H1 (cell line): ENCODE results near the gene GGT7. TPM values are rescaled to one million over a fixed set of nuclear protein-coding genes. Genes with fewer than 3 reads are reported as not detected.

Experiments used
- CTBP2 ChIP-seq: IDR thresholded peaks from 2 replicates; pipeline ENCODE4 v1.7.0; 2011; ENCODE audit warnings: borderline replicate concordance, mild to moderate bottlenecking, moderate library complexity, mixed read lengths, low read length; ENCODE audit not compliant: insufficient read depth, insufficient read length
- EGR1 ChIP-seq: IDR thresholded peaks from 2 replicates; pipeline ENCODE4 v1.6.1; 2011; ENCODE audit warnings: low read depth, low read length, borderline replicate concordance
- EP300 ChIP-seq, 2 experiments: IDR thresholded peaks; 1 replicate in 1 of 2; 2 replicates in 1 of 2; pipeline ENCODE4 v1.6.1; 2011 to 2012; ENCODE audit warnings: low read depth in 2 of 2, low read length in 2 of 2, mild to moderate bottlenecking in 2 of 2, borderline replicate concordance in 1 of 2, inconsistent platforms in 1 of 2, moderate library complexity in 1 of 2
- GABPA ChIP-seq: IDR thresholded peaks from 2 replicates; pipeline ENCODE4 v1.6.1; 2011; ENCODE audit warnings: mild to moderate bottlenecking, low read length, moderate library complexity, borderline replicate concordance; ENCODE audit not compliant: insufficient read depth
- HDAC2 ChIP-seq, 2 experiments: fragments of 300-600 bp in 1 of 2; sonication (generic) in 1 of 2; IDR thresholded peaks; 2 replicates each; pipeline ENCODE4 v1.6.1; 2011 to 2012; ENCODE audit warnings: low read depth in 2 of 2, low read length in 2 of 2, mild to moderate bottlenecking in 2 of 2, moderate library complexity in 2 of 2, borderline replicate concordance in 1 of 2, inconsistent platforms in 1 of 2
- KDM4A ChIP-seq: IDR thresholded peaks from one replicate; pipeline ENCODE4 v1.7.1; 2012; ENCODE audit warnings: low read depth, mild to moderate bottlenecking, moderate library complexity, low read length, inconsistent platforms; ENCODE audit not compliant: severe bottlenecking
- KDM5A ChIP-seq: fragments of 200-600 bp; IDR thresholded peaks from 2 replicates; pipeline ENCODE4 v1.7.1; 2012; ENCODE audit warnings: mild to moderate bottlenecking, low read length, inconsistent platforms, mixed read lengths
- polyA plus RNA-seq, 7 experiments: library from polyadenylated mRNA; depleted of rRNA in 3 of 7; stranded (reverse) in 5 of 7; unstranded in 2 of 7; fragments of >200 nt in 5 of 7; fragments of 200-250 nt in 2 of 7; gene quantifications; 1 replicate in 5 of 7; 2 replicates in 1 of 7; 4 replicates in 1 of 7; pipeline versions ENCODE4 v1.2.1 to v1.2.3, GENCODE V29; 2011 to 2013; ENCODE audit warnings: missing spikeins in 2 of 7, mixed read lengths in 2 of 7
- total RNA-seq: library from RNA; stranded (reverse); fragmentation: NEBNext Ultra II Directional; extraction: Animal tissue kit (Norgen Biotek cat#: 25700); gene quantifications from 2 replicates; pipeline ENCODE4 v1.2.1, GENCODE V29; 2021
- TF ChIP-seq, protein P1 (sequence below): fragments of 300-600 bp; sonication (generic); IDR thresholded peaks from 2 replicates; pipeline ENCODE4 v1.7.1; 2012; ENCODE audit warnings: low read length, moderate library complexity, mild to moderate bottlenecking, inconsistent platforms; ENCODE audit not compliant: insufficient replicate concordance
- TF ChIP-seq, protein P2 (sequence below): IDR thresholded peaks from 2 replicates; pipeline ENCODE4 v1.6.1; 2012; ENCODE audit warnings: inconsistent platforms

GGT7 gene
- total and polyA plus RNA-seq, 2 of the 8 experiments (the other 6 are each of a cell fraction or from before 2014, with no cell fraction given), result 20.2 to 25.5 TPM

GRCh38 chr20:34817801-34818200, 54.9 kb downstream of the GGT7 start (continued):
- no peak for TF ChIP-seq CTBP2
- TF ChIP-seq EP300 (IDR thresholded peaks at IDR 0.05; ENCODE audit: borderline replicate concordance in 1 of 2, low read depth in 2 of 2, low read length in 2 of 2), result no peak
- TF ChIP-seq EGR1, result no peak
- TF ChIP-seq KDM4A, result no peak
- TF ChIP-seq HDAC2 (IDR thresholded peaks at IDR 0.05; ENCODE audit: borderline replicate concordance in 1 of 2, low read depth in 2 of 2, low read length in 2 of 2), result no peak
- TF ChIP-seq, protein P1, sequence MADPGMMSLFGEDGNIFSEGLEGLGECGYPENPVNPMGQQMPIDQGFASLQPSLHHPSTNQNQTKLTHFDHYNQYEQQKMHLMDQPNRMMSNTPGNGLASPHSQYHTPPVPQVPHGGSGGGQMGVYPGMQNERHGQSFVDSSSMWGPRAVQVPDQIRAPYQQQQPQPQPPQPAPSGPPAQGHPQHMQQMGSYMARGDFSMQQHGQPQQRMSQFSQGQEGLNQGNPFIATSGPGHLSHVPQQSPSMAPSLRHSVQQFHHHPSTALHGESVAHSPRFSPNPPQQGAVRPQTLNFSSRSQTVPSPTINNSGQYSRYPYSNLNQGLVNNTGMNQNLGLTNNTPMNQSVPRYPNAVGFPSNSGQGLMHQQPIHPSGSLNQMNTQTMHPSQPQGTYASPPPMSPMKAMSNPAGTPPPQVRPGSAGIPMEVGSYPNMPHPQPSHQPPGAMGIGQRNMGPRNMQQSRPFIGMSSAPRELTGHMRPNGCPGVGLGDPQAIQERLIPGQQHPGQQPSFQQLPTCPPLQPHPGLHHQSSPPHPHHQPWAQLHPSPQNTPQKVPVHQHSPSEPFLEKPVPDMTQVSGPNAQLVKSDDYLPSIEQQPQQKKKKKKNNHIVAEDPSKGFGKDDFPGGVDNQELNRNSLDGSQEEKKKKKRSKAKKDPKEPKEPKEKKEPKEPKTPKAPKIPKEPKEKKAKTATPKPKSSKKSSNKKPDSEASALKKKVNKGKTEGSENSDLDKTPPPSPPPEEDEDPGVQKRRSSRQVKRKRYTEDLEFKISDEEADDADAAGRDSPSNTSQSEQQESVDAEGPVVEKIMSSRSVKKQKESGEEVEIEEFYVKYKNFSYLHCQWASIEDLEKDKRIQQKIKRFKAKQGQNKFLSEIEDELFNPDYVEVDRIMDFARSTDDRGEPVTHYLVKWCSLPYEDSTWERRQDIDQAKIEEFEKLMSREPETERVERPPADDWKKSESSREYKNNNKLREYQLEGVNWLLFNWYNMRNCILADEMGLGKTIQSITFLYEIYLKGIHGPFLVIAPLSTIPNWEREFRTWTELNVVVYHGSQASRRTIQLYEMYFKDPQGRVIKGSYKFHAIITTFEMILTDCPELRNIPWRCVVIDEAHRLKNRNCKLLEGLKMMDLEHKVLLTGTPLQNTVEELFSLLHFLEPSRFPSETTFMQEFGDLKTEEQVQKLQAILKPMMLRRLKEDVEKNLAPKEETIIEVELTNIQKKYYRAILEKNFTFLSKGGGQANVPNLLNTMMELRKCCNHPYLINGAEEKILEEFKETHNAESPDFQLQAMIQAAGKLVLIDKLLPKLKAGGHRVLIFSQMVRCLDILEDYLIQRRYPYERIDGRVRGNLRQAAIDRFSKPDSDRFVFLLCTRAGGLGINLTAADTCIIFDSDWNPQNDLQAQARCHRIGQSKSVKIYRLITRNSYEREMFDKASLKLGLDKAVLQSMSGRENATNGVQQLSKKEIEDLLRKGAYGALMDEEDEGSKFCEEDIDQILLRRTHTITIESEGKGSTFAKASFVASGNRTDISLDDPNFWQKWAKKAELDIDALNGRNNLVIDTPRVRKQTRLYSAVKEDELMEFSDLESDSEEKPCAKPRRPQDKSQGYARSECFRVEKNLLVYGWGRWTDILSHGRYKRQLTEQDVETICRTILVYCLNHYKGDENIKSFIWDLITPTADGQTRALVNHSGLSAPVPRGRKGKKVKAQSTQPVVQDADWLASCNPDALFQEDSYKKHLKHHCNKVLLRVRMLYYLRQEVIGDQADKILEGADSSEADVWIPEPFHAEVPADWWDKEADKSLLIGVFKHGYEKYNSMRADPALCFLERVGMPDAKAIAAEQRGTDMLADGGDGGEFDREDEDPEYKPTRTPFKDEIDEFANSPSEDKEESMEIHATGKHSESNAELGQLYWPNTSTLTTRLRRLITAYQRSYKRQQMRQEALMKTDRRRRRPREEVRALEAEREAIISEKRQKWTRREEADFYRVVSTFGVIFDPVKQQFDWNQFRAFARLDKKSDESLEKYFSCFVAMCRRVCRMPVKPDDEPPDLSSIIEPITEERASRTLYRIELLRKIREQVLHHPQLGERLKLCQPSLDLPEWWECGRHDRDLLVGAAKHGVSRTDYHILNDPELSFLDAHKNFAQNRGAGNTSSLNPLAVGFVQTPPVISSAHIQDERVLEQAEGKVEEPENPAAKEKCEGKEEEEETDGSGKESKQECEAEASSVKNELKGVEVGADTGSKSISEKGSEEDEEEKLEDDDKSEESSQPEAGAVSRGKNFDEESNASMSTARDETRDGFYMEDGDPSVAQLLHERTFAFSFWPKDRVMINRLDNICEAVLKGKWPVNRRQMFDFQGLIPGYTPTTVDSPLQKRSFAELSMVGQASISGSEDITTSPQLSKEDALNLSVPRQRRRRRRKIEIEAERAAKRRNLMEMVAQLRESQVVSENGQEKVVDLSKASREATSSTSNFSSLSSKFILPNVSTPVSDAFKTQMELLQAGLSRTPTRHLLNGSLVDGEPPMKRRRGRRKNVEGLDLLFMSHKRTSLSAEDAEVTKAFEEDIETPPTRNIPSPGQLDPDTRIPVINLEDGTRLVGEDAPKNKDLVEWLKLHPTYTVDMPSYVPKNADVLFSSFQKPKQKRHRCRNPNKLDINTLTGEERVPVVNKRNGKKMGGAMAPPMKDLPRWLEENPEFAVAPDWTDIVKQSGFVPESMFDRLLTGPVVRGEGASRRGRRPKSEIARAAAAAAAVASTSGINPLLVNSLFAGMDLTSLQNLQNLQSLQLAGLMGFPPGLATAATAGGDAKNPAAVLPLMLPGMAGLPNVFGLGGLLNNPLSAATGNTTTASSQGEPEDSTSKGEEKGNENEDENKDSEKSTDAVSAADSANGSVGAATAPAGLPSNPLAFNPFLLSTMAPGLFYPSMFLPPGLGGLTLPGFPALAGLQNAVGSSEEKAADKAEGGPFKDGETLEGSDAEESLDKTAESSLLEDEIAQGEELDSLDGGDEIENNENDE, result no peak
- TF ChIP-seq, protein P2, sequence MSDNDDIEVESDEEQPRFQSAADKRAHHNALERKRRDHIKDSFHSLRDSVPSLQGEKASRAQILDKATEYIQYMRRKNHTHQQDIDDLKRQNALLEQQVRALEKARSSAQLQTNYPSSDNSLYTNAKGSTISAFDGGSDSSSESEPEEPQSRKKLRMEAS, result no peak
- no peak for TF ChIP-seq KDM5A
- TF ChIP-seq GABPA, result no peak
- TF ChIP-seq, all 59 proteins: peak for 0
